Transverse colon (tissue), 4 donors: ENCODE data around the gene KIAA1549. TPM values are rescaled to one million over a fixed set of nuclear protein-coding genes. Genes with fewer than 3 reads are reported as not detected.
A peak's percentile ranks its signal among the peaks of the same experiment; 100 is the strongest.

ENCODE experiments used
- DNase-seq: peaks from one replicate; pipeline ENCODE4 v3.0.0-alpha.2; 2019
- H3K27ac ChIP-seq, 4 donors: fragments of 200-600 bp; sonication (generic); 2 replicates each; pipeline ENCODE4 v1.5.1; 2016 to 2018; ENCODE audit warnings: inconsistent platforms in 4 of 4
- H3K27me3 ChIP-seq: fragments of 200-600 bp; sonication (generic); 2 replicates; pipeline ENCODE4 v1.5.1; 2017; ENCODE audit warnings: inconsistent platforms
- H3K36me3 ChIP-seq, 4 donors: fragments of 200-600 bp; sonication (generic); 2 replicates each; pipeline ENCODE4 v1.5.1; 2017 to 2019; ENCODE audit warnings: inconsistent platforms in 4 of 4
- H3K4me1 ChIP-seq, 4 donors: fragments of 200-600 bp; sonication (generic); 2 replicates each; pipeline ENCODE4 v1.5.1; 2017 to 2020; ENCODE audit warnings: inconsistent platforms in 4 of 4
- H3K4me3 ChIP-seq, 4 donors: fragments of 200-600 bp; sonication (generic); 1 replicate in 1 of 4; 2 replicates in 3 of 4; pipeline versions ENCODE4 v1.5.1 to v1.6.1; 2017 to 2019; ENCODE audit warnings: inconsistent platforms in 4 of 4
- H3K9me3 ChIP-seq, 2 donors: fragments of 200-600 bp; sonication (generic); 2 replicates each; pipeline ENCODE4 v1.5.1; 2017 to 2019; ENCODE audit warnings: inconsistent platforms in 2 of 2
- EP300 ChIP-seq: sonication (generic); formaldehyde crosslinking; IDR thresholded peaks from one replicate; pipeline ENCODE4 v1.6.1; 2017; ENCODE audit warnings: antibody characterized with exemption, low read depth
- POLR2A ChIP-seq: fragments of 450-650 bp; IDR thresholded peaks from one replicate; pipeline ENCODE4 v1.6.1; 2016; ENCODE audit warnings: antibody characterized with exemption, mild to moderate bottlenecking, moderate library complexity
- POLR2AphosphoS5 ChIP-seq, 3 donors: sonication (generic); formaldehyde crosslinking; IDR thresholded peaks; one replicate each; pipeline ENCODE4 v1.6.1; 2016; ENCODE audit warnings: antibody characterized with exemption in 3 of 3
- WGBS, 2 donors: methylation state at CpG; one replicate each; pipeline ENCODE4 v1.1.5; 2018; ENCODE audit warnings: low coverage in 1 of 2; 5-methylcytosine and 5-hydroxymethylcytosine counted together
- in situ Hi-C, 4 donors: fragments of 200-750 bp; cut with MboI; loops; one replicate each; pipeline versions ENCODE4 v1.15.0 to v1.15.1; 2017; ENCODE audit warnings: low sequenced_read_pairs in 3 of 4, low pct_ligation_motif_present in 1 of 4, low pct_unique_long_range_greater_than_20kb in 1 of 4
- intact Hi-C: fragments of 100-400 bp; cut with DNase I; formaldehyde crosslinking; loops from one replicate; pipeline ENCODE4 v1.15.1; 2023; ENCODE audit warnings: low total_unique reads
- total RNA-seq, 4 donors: library from RNA; depleted of rRNA; stranded (reverse); fragments of >200 nt; gene quantifications; one replicate each; pipeline ENCODE4 v1.1.0, GENCODE V29; 2016
- TF ChIP-seq, protein P1 (sequence below), 5 experiments: fragments of 200-600 bp in 3 of 5; fragments of 450-650 bp in 2 of 5; sonication (generic) in 3 of 5; IDR thresholded peaks; 1 replicate in 2 of 5; 2 replicates in 3 of 5; pipeline ENCODE4 v1.5.1; 2016 to 2017; ENCODE audit warnings: antibody characterized with exemption in 5 of 5, inconsistent platforms in 3 of 5, mild to moderate bottlenecking in 2 of 5, moderate library complexity in 1 of 5

Gene KIAA1549
- total RNA-seq, 4 donors from 2014 or later: 0.37 to 1.5 (median 0.93) TPM

DNA sequence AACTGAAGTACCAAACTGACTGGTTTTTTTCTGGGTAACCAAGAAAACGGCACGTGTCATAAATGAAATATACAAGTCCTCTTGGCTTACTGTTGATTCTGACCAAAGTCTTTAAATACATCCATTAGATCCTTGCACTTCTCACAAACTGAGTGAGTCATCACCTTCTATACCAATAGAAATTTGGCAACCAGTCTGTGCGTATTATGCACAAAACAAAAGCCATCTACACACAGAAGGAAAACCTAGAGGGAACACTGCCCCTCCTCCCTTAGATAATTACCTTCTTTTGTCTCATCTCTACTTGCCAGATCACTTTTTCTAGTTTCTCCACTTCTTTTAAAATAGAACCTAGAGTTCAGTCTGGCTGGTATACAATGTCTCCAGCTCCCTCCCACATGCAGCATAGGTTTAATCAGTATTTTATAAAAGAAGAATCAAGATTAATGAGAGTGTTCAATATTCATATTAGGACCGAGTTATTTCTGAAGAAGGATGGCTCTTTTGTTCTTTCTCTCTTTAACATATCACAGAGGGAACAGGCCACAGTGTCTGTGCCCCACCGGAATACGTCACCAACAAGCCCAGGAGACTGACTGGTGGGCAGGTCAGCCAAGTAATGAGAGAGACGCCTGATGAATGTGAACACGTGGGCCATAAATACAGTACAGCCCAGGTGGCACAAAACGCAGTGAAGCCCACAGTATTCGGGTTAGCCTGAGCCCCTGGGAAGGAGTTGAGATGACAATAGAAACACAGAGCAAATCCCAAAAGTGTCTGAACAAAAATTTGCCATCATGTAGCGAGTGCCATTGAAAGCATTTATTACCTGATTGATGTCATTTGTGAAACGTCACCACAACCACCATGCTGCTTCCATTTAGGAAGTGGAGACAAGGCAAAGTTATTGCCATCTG lies 91.3 kb downstream of the KIAA1549 start:
- Histone ChIP-seq H3K27ac (no peak overlapping the region), H3K4me1 (peaks cover 0 to 14% (median 0%) of the 10 kb centered on the region in 4 donors), H3K27me3 (no peaks in the 10 kb centered on the region), H3K36me3 (no peaks in the 10 kb centered on the region), H3K4me3 (no peak overlapping the region), H3K9me3 (no peaks in the 10 kb centered on the region)
- in situ Hi-C loops (loop anchor here in 2 of 4 donors (25.0 kb wide), 2 partner anchors 172 to 197 kb away; no protein-coding TSS in a partner anchor), intact Hi-C loops (no loop called here)
- TF ChIP-seq POLR2AphosphoS5 (IDR thresholded peaks at IDR 0.05) (no peak), EP300 (no peak), POLR2A (no peak)
- TF ChIP-seq, protein P1, sequence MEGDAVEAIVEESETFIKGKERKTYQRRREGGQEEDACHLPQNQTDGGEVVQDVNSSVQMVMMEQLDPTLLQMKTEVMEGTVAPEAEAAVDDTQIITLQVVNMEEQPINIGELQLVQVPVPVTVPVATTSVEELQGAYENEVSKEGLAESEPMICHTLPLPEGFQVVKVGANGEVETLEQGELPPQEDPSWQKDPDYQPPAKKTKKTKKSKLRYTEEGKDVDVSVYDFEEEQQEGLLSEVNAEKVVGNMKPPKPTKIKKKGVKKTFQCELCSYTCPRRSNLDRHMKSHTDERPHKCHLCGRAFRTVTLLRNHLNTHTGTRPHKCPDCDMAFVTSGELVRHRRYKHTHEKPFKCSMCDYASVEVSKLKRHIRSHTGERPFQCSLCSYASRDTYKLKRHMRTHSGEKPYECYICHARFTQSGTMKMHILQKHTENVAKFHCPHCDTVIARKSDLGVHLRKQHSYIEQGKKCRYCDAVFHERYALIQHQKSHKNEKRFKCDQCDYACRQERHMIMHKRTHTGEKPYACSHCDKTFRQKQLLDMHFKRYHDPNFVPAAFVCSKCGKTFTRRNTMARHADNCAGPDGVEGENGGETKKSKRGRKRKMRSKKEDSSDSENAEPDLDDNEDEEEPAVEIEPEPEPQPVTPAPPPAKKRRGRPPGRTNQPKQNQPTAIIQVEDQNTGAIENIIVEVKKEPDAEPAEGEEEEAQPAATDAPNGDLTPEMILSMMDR (IDR thresholded peaks at IDR 0.05): no peak
- DNase-seq: no peak
- 85 to 91% methylated on average over 5 to 12 of the region's 12 CpGs for WGBS, 2 donors

GRCh38 chr7:138887872-138888656 lies 93.1 kb downstream of the KIAA1549 start:
- no peaks in the 10 kb centered on the region for H3K27me3 ChIP-seq
- no peak for DNase-seq
- intact Hi-C loops: no loop called here
- in situ Hi-C loops: loop anchor here in 2 of 4 donors (25.0 kb wide), 2 partner anchors 174 to 199 kb away; no protein-coding TSS in a partner anchor
- H3K36me3 ChIP-seq: no peaks in the 10 kb centered on the region
- H3K4me3 ChIP-seq: no peak overlapping the region
- no peaks in the 10 kb centered on the region for H3K9me3 ChIP-seq
- peaks cover 0 to 14% (median 0%) of the 10 kb centered on the region in 4 donors for H3K4me1 ChIP-seq
- 87 to 90% methylated on average over 5 to 10 of the region's 10 CpGs for WGBS, 2 donors
- TF ChIP-seq POLR2A: no peak
- H3K27ac ChIP-seq: no peak overlapping the region

GRCh38 chr7:138887085-138887710 lies 94.0 kb downstream of the KIAA1549 start:
- TF ChIP-seq EP300 (no peak), POLR2AphosphoS5 (IDR thresholded peaks at IDR 0.05) (no peak), POLR2A (no peak)
- TF ChIP-seq, protein P1 (IDR thresholded peaks at IDR 0.05): no peak
- no peaks in the 10 kb centered on the region for H3K27me3 ChIP-seq
- H3K4me3 ChIP-seq: no peak overlapping the region
- H3K27ac ChIP-seq: no peak overlapping the region
- no peaks in the 10 kb centered on the region for H3K9me3 ChIP-seq
- in situ Hi-C loops: loop anchor here in 2 of 4 donors (25.0 kb wide), 2 partner anchors 175 to 200 kb away; no protein-coding TSS in a partner anchor
- intact Hi-C loops: no loop called here
- H3K4me1 ChIP-seq: peaks cover 0 to 14% (median 0%) of the 10 kb centered on the region in 4 donors
- DNase-seq: no peak
- WGBS, 2 donors: 88 to 93% methylated on average over 7 to 9 of the region's 9 CpGs
- no peaks in the 10 kb centered on the region for H3K36me3 ChIP-seq

GRCh38 chr7:138886501-138886917 lies 94.7 kb downstream of the KIAA1549 start:
- no peaks in the 10 kb centered on the region for H3K36me3 ChIP-seq
- in situ Hi-C loops: loop anchor here in 2 of 4 donors (25.0 kb wide), 2 partner anchors 176 to 201 kb away; no protein-coding TSS in a partner anchor
- TF ChIP-seq EP300 (no peak), POLR2A (no peak), POLR2AphosphoS5 (IDR thresholded peaks at IDR 0.05) (no peak)
- TF ChIP-seq, protein P1 (IDR thresholded peaks at IDR 0.05): peak; percentile 63 to 74 (median 68)
- no peaks in the 10 kb centered on the region for H3K9me3 ChIP-seq
- intact Hi-C loops: no loop called here
- WGBS, 2 donors: 10 to 24% methylated on average over 2 to 4 of the region's 4 CpGs
- no peak for DNase-seq
- H3K27ac ChIP-seq: peak overlapping the region in 1 of 4 donors; percentile 16
- H3K4me3 ChIP-seq: no peak overlapping the region
- no peaks in the 10 kb centered on the region for H3K27me3 ChIP-seq
- peaks cover 0 to 10% (median 0%) of the 10 kb centered on the region in 4 donors for H3K4me1 ChIP-seq
